Natural killer cell treated with Interleukin-12 subunit alpha and Interleukin-12 subunit beta and Interleukin-15 and Interleukin-18, amount 100 ng/mL, for 72 hours (primary cell): ENCODE results near the gene PCDHA7. TPM values are rescaled to one million over a fixed set of nuclear protein-coding genes. Genes with fewer than 3 reads are reported as not detected.
A peak's percentile ranks its signal among the peaks of the same experiment; 100 is the strongest.
"Not testable (repeated sequence)": the region's sequence is repeated elsewhere in the genome, so short reads cannot be mapped to it uniquely, and the experiment has no call there.

Experiments used
- ATAC-seq, 2 donors: fragments of 150-1000 bp; cut with Tn5 transposase in 1 of 2; sonication (Bioruptor Pico), chemical (Tn5 transposase) in 1 of 2; 2 replicates each; pipeline ENCODE4 v1.10.0; 2021
- DNase-seq: peaks from one replicate; pipeline ENCODE4 v3.0.0; 2022; ENCODE audit warnings: low spot score
- H3K27ac Mint-ChIP-seq, 2 donors: 1 replicate in 1 of 2; 2 replicates in 1 of 2; pipeline ENCODE4 v1.8.0; 2022; ENCODE audit warnings: mixed read lengths in 2 of 2, mild to moderate bottlenecking in 1 of 2, moderate library complexity in 1 of 2
- H3K27me3 Mint-ChIP-seq, 2 donors: 1 replicate in 1 of 2; 2 replicates in 1 of 2; pipeline ENCODE4 v1.8.0; 2022; ENCODE audit warnings: mixed read lengths in 2 of 2
- H3K36me3 Mint-ChIP-seq: one replicate; pipeline ENCODE4 v1.8.0; 2022; ENCODE audit warnings: mixed read lengths
- H3K4me1 Mint-ChIP-seq, 2 donors: 1 replicate in 1 of 2; 2 replicates in 1 of 2; pipeline ENCODE4 v1.8.0; 2022; ENCODE audit warnings: low read depth in 2 of 2, mixed read lengths in 2 of 2, mild to moderate bottlenecking in 1 of 2
- H3K4me3 Mint-ChIP-seq: one replicate; pipeline ENCODE4 v1.8.0; 2022; ENCODE audit warnings: mixed read lengths
- H3K9me3 Mint-ChIP-seq: 2 replicates; pipeline ENCODE4 v1.8.0; 2022; ENCODE audit warnings: mixed read lengths
- total RNA-seq, 2 donors: library from RNA; stranded (reverse); gene quantifications; one replicate each; pipeline ENCODE4 v1.2.3, GENCODE V29; 2022

PCDHA7 gene
- total RNA-seq, 2 donors from 2014 or later = not detected

- no peaks in the 10 kb centered on the region for H3K4me1 Mint-ChIP-seq
- DNase-seq = no peak
- H3K27me3 Mint-ChIP-seq = peaks cover 0 to 4% of the 10 kb centered on the region in 2 donors
- H3K4me3 Mint-ChIP-seq = no peak within 1 kb of the TSS
- peaks cover 3% of the 10 kb centered on the region for H3K9me3 Mint-ChIP-seq
- H3K27ac Mint-ChIP-seq = no peak within 1 kb of the TSS
- peaks cover 5% of the 10 kb centered on the region for H3K36me3 Mint-ChIP-seq
- no peak for ATAC-seq
These were observed 34.9 kb downstream of the PCDHA7 start, which contains the start of gene PCDHA11 for GRCh38 chr5:140868721-140869554. Gene PCDHA11 (plus strand): TSS chr5:140868957. CDS start chr5:140869104, 147 bp downstream.

GRCh38 chr5:140869555-140869886, 35.5 kb downstream of the PCDHA7 start:
- no peak overlapping the region for H3K4me3 Mint-ChIP-seq
- H3K36me3 Mint-ChIP-seq = peaks cover 5% of the 10 kb centered on the region
- peaks cover 0 to 4% of the 10 kb centered on the region in 2 donors for H3K27me3 Mint-ChIP-seq
- no peaks in the 10 kb centered on the region for H3K4me1 Mint-ChIP-seq
- H3K9me3 Mint-ChIP-seq = peaks cover 3% of the 10 kb centered on the region
- ATAC-seq (no peak), DNase-seq (no peak)
- no peak overlapping the region for H3K27ac Mint-ChIP-seq

GRCh38 chr5:140870221-140871201, 36.4 kb downstream of the PCDHA7 start:
- H3K27ac Mint-ChIP-seq = no peak overlapping the region
- DNase-seq (no peak), ATAC-seq (peak in 1 of 2 donors; percentile 36)
- no peaks in the 10 kb centered on the region for H3K4me1 Mint-ChIP-seq
- no peak overlapping the region for H3K4me3 Mint-ChIP-seq
- H3K36me3 Mint-ChIP-seq = peaks cover 5% of the 10 kb centered on the region
- peaks cover 0 to 4% of the 10 kb centered on the region in 2 donors for H3K27me3 Mint-ChIP-seq
- peaks cover 3% of the 10 kb centered on the region for H3K9me3 Mint-ChIP-seq

GRCh38 chr5:140875085-140876065, 41.3 kb downstream of the PCDHA7 start, which contains the start of gene PCDHA12:
Gene PCDHA12 (plus strand): TSS chr5:140875308. CDS start chr5:140875473, 165 bp downstream.
- peaks cover under 1 to 7% of the 10 kb centered on the region in 2 donors for H3K27me3 Mint-ChIP-seq
- no peak for ATAC-seq
- H3K9me3 Mint-ChIP-seq = peaks cover 6% of the 10 kb centered on the region
- no peak within 1 kb of the TSS for H3K4me3 Mint-ChIP-seq
- no peak within 1 kb of the TSS for H3K27ac Mint-ChIP-seq
- no peaks in the 10 kb centered on the region for H3K4me1 Mint-ChIP-seq
- peaks cover 1% of the 10 kb centered on the region for H3K36me3 Mint-ChIP-seq
- no peak for DNase-seq

GRCh38 chr5:140876541-140877261, 42.6 kb downstream of the PCDHA7 start:
- not testable (repeated sequence) for H3K27ac Mint-ChIP-seq, H3K4me1 Mint-ChIP-seq, H3K4me3 Mint-ChIP-seq, ATAC-seq, H3K36me3 Mint-ChIP-seq, DNase-seq
- peaks cover 13% of the 10 kb centered on the region for H3K9me3 Mint-ChIP-seq
- H3K27me3 Mint-ChIP-seq = peaks cover 8 to 16% of the 10 kb centered on the region in 2 donors

GRCh38 chr5:140877262-140877581, 43.2 kb downstream of the PCDHA7 start:
- Mint-ChIP-seq H3K4me1 (no peaks in the 10 kb centered on the region), H3K4me3 (no peak overlapping the region), H3K27ac (no peak overlapping the region), H3K27me3 (peaks cover 9 to 18% of the 10 kb centered on the region in 2 donors), H3K36me3 (peaks cover 11% of the 10 kb centered on the region), H3K9me3 (peaks cover 14% of the 10 kb centered on the region)
- ATAC-seq (peak in 1 of 2 donors; percentile 9), DNase-seq (no peak)

GRCh38 chr5:140881889-140882590, 48.0 kb downstream of the PCDHA7 start, which contains the start of gene PCDHA13:
Gene PCDHA13 (plus strand): TSS chr5:140882124. CDS start chr5:140882269, 145 bp downstream.
- DNase-seq = no peak
- Mint-ChIP-seq H3K4me1 (no peaks in the 10 kb centered on the region), H3K36me3 (peaks cover 15% of the 10 kb centered on the region), H3K27ac (no peak within 1 kb of the TSS), H3K4me3 (no peak within 1 kb of the TSS), H3K27me3 (peaks cover 9 to 18% of the 10 kb centered on the region in 2 donors), H3K9me3 (peaks cover 14% of the 10 kb centered on the region)
- no peak for ATAC-seq

GRCh38 chr5:140882591-140882899, 48.5 kb downstream of the PCDHA7 start:
- Mint-ChIP-seq H3K27ac (no peak overlapping the region), H3K4me3 (no peak overlapping the region), H3K36me3 (peaks cover 19% of the 10 kb centered on the region), H3K9me3 (peaks cover 14% of the 10 kb centered on the region), H3K27me3 (peaks cover 9 to 22% of the 10 kb centered on the region in 2 donors), H3K4me1 (no peaks in the 10 kb centered on the region)
- ATAC-seq (no peak), DNase-seq (no peak)

- Mint-ChIP-seq H3K27ac (no peak overlapping the region), H3K4me1 (no peaks in the 10 kb centered on the region), H3K27me3 (peaks cover 9 to 25% of the 10 kb centered on the region in 2 donors), H3K36me3 (peaks cover 20% of the 10 kb centered on the region), H3K4me3 (no peak overlapping the region), H3K9me3 (peaks cover 14% of the 10 kb centered on the region)
- ATAC-seq (no peak), DNase-seq (no peak)
These were observed 49.3 kb downstream of the PCDHA7 start for GRCh38 chr5:140883373-140883772.

GRCh38 chr5:140883927-140884697, 50.0 kb downstream of the PCDHA7 start:
- H3K9me3 Mint-ChIP-seq = peaks cover 10% of the 10 kb centered on the region
- peak in 1 of 2 donors; percentile 41 for ATAC-seq

More at GRCh38 chr5:140883927-140884697, 50.0 kb downstream of the PCDHA7 start:
- Mint-ChIP-seq H3K4me3 (no peak overlapping the region), H3K27ac (no peak overlapping the region), H3K27me3 (peaks cover 9 to 25% of the 10 kb centered on the region in 2 donors), H3K36me3 (peaks cover 20% of the 10 kb centered on the region), H3K4me1 (no peaks in the 10 kb centered on the region)
- no peak for DNase-seq
